ENCODE measurements around the gene OTUD7B.

OTUD7B gene

DNA sequence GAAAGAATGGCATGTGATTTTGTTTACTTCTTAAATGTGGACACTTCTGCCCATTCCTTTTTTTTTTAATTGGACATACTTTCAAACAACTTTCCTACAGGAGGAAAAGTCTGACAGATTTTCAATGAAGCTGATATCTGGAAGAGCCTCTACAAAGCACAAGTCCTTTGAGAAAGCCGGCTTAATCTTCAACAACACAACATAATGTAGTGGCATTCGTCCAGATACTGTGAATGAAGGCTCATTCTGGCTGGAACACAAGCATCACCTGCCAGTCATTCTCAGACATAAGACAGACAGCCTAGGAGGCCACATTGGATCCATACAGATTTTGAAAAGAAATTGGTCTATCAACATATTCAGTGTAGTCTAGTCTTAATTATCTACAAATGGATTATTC, 4.9 kb downstream of the OTUD7B start:
- DNase-seq (ENCODE audit: low read depth), result no peak
- no peak for TF ChIP-seq CTCF (conservative IDR thresholded peaks at IDR 0.05; ENCODE audit: low read depth, low read length)
- no peak overlapping the region for H3K4me3 ChIP-seq (ENCODE audit: low read depth, low read length)

DNA sequence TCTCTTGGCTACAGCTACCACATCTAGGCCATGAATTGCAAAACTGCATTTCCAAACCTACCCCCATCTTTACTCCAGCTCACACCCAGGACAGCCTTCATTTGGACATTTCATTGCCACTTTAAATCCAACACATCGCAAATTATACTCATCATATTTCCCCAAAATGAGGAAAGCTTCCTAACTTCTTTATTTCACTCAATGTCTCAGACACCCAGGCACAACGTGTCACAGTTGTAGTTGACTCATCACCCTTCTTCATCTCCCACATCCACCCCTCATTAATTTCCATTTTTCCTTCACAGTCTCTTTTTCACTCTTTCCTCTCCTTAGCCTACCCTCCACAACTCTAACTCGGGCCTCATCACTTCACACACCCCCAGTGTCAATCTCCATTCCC, 6.7 kb downstream of the OTUD7B start:
- H3K4me3 ChIP-seq (ENCODE audit: low read depth, low read length), result no peak overlapping the region
- no peak for TF ChIP-seq CTCF (conservative IDR thresholded peaks at IDR 0.05; ENCODE audit: low read depth, low read length)
- no peak for DNase-seq (ENCODE audit: low read depth)

GRCh38 chr1:150002217-150002616, 8.3 kb downstream of the OTUD7B start:
- no peak for DNase-seq (ENCODE audit: low read depth)
- H3K4me3 ChIP-seq (ENCODE audit: low read depth, low read length), result no peak overlapping the region
- TF ChIP-seq CTCF (conservative IDR thresholded peaks at IDR 0.05; ENCODE audit: low read depth, low read length), result no peak

DNA sequence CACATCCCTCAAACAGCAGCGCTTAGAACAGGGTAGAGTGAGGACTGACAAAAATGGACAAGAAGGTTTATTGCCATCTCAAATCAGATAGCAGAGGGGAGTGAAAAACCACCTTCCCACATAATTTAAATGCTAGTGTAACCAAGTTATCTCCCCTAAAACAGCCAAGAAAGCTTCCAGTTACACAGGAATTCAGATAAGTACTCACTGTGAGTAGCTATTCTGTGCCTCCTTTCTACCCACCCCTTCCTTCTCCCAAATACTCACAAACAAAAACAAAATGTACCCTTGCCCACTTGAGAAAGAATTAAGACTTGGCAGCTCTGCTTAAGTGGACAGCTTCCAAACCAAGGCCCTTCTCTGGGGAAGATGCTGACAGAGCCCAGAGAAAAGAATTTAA, 9.1 kb downstream of the OTUD7B start:
- TF ChIP-seq CTCF (conservative IDR thresholded peaks at IDR 0.05; ENCODE audit: low read depth, low read length), result no peak
- H3K4me3 ChIP-seq (ENCODE audit: low read depth, low read length), result no peak overlapping the region
- peak; percentile 26 for DNase-seq (ENCODE audit: low read depth)

DNA sequence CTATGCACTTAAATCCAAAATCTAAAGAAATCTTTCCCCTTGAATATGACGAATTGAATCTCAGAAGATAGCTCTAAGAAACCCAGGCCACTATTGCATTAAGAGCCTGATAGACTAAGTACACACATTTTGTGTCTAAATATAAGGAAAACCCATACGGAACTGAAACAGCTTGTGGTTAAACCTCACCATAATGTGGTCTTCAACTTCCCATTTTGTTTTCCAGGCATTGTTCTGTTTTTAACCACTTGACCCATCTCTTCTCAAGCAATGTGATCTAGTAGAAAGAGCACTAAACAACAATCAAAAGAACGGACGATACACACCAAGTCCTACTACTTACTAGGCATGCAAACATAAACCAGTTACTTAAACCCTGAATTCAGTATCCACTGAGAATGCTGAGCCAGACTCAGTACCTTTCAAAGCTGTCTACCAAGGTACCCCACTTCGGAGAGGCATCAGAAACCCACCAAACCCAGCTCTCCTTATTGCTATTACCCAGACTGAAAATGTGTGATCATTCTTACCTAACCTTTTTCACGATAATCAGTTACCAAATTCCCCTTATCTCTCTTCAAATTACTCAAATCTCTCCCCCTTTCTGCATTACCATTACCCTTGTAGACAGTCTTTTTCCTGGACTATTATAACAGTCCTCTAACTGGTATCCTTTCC, 12.8 kb downstream of the OTUD7B start:
- no peak for TF ChIP-seq CTCF (conservative IDR thresholded peaks at IDR 0.05; ENCODE audit: low read depth, low read length)
- no peak overlapping the region for H3K4me3 ChIP-seq (ENCODE audit: low read depth, low read length)
- no peak for DNase-seq (ENCODE audit: low read depth)

- TF ChIP-seq CTCF (conservative IDR thresholded peaks at IDR 0.05; ENCODE audit: low read depth, low read length), result no peak
- H3K4me3 ChIP-seq (ENCODE audit: low read depth, low read length), result no peak overlapping the region
- DNase-seq (ENCODE audit: low read depth), result peak; percentile 47
These were observed 14.6 kb downstream of the OTUD7B start for GRCh38 chr1:149995927-149996326.

GRCh38 chr1:149993764-149994163, 16.8 kb downstream of the OTUD7B start:
- TF ChIP-seq CTCF (conservative IDR thresholded peaks at IDR 0.05; ENCODE audit: low read depth, low read length), result no peak
- no peak overlapping the region for H3K4me3 ChIP-seq (ENCODE audit: low read depth, low read length)
- no peak for DNase-seq (ENCODE audit: low read depth)

Data from choroid plexus epithelial cell (primary cell).